Lower leg skin (tissue), 4 donors: ENCODE data around the gene TMEM181. TPM values are rescaled to one million over a fixed set of nuclear protein-coding genes. Genes with fewer than 3 reads are reported as not detected.
"Not testable (repeated sequence)": the region's sequence is repeated elsewhere in the genome, so short reads cannot be mapped to it uniquely, and the experiment has no call there.

Source experiments
- DNase-seq, 2 donors: peaks; one replicate each; pipeline ENCODE4 v3.0.0-alpha.2; 2019; ENCODE audit warnings: low spot score in 2 of 2
- H3K4me3 ChIP-seq: fragments of 200-600 bp; sonication (generic); 2 replicates; pipeline ENCODE4 v1.5.1; 2017; ENCODE audit warnings: mild to moderate bottlenecking, low read depth; ENCODE audit not compliant: poor library complexity, severe bottlenecking
- CTCF ChIP-seq, 3 donors: fragments of 450-650 bp; IDR thresholded peaks; one replicate each; pipeline ENCODE4 v1.5.1; 2016; ENCODE audit warnings: antibody characterized with exemption in 3 of 3, mild to moderate bottlenecking in 3 of 3, moderate library complexity in 2 of 3
- POLR2A ChIP-seq, 2 donors: fragments of 450-650 bp; IDR thresholded peaks; one replicate each; pipeline ENCODE4 v1.6.1; 2016 to 2017; ENCODE audit warnings: antibody characterized with exemption in 2 of 2, mild to moderate bottlenecking in 1 of 2, moderate library complexity in 1 of 2
- WGBS, 2 donors: methylation state at CpG; one replicate each; pipeline ENCODE4 v1.1.5; 2018; 5-methylcytosine and 5-hydroxymethylcytosine counted together
- intact Hi-C: fragments of 100-400 bp; cut with DNase I; formaldehyde crosslinking; loops from one replicate; pipeline ENCODE4 v1.15.0; 2023; ENCODE audit warnings: low total_unique reads
- total RNA-seq, 4 donors: library from RNA; depleted of rRNA; stranded (reverse); fragments of >200 nt; gene quantifications; one replicate each; pipeline ENCODE4 v1.1.0, GENCODE V29; 2016

The TMEM181 gene
- total RNA-seq, 4 donors from 2014 or later: 12.8 to 20.8 (median 17.2) TPM

GRCh38 chr6:158669145-158670035 lies 109.5 kb downstream of the TMEM181 start:
- intact Hi-C loops: no loop called here
- WGBS, 2 donors: 51 to 56% methylated on average over 7 of the region's 7 CpGs
- no peak overlapping the region for H3K4me3 ChIP-seq
- peak in 1 of 2 donors; percentile 32 for DNase-seq
- TF ChIP-seq POLR2A (IDR thresholded peaks at IDR 0.05) (no peak), CTCF (IDR thresholded peaks at IDR 0.05) (no peak)

- WGBS, 2 donors: 89 to 91% methylated on average over 8 of the region's 8 CpGs
- DNase-seq: peak in 1 of 2 donors; percentile 40
- intact Hi-C loops, H3K4me3 ChIP-seq: not testable (repeated sequence)
These were observed 112.2 kb downstream of the TMEM181 start for GRCh38 chr6:158672119-158672518.

- TF ChIP-seq POLR2A (IDR thresholded peaks at IDR 0.05) (no peak), CTCF (IDR thresholded peaks at IDR 0.05) (no peak)
- 91 to 93% methylated on average over 6 of the region's 6 CpGs for WGBS, 2 donors
- H3K4me3 ChIP-seq: no peak overlapping the region
- intact Hi-C loops: no loop called here
- peak in 1 of 2 donors; percentile 39 for DNase-seq
These were observed 112.8 kb downstream of the TMEM181 start for GRCh38 chr6:158672726-158673125.

- TF ChIP-seq CTCF (IDR thresholded peaks at IDR 0.05) (no peak), POLR2A (IDR thresholded peaks at IDR 0.05) (no peak)
- DNase-seq: peak in 1 of 2 donors; percentile 50
- 91 to 92% methylated on average over 14 of the region's 14 CpGs for WGBS, 2 donors
- intact Hi-C loops: no loop called here
- H3K4me3 ChIP-seq: no peak overlapping the region
These were observed 114.6 kb downstream of the TMEM181 start for GRCh38 chr6:158674342-158675131.

GRCh38 chr6:158677094-158677493 lies 117.2 kb downstream of the TMEM181 start:
- WGBS, 2 donors: 93 to 96% methylated on average over 3 of the region's 3 CpGs
- peak in 1 of 2 donors; percentile 5 for DNase-seq
- intact Hi-C loops, H3K4me3 ChIP-seq: not testable (repeated sequence)

GRCh38 chr6:158677906-158678578 lies 118.2 kb downstream of the TMEM181 start:
- no peak for TF ChIP-seq POLR2A (IDR thresholded peaks at IDR 0.05)
- H3K4me3 ChIP-seq: no peak overlapping the region
- intact Hi-C loops: no loop called here
- 71 to 80% methylated on average over 11 of the region's 11 CpGs for WGBS, 2 donors
- peak in 1 of 2 donors; percentile 68 for DNase-seq

GRCh38 chr6:158680015-158680414 lies 120.1 kb downstream of the TMEM181 start:
- TF ChIP-seq POLR2A (IDR thresholded peaks at IDR 0.05) (no peak), CTCF (IDR thresholded peaks at IDR 0.05) (no peak)
- intact Hi-C loops: no loop called here
- WGBS, 2 donors: 88 to 93% methylated on average over 2 of the region's 2 CpGs
- peak in 1 of 2 donors; percentile 23 for DNase-seq
- no peak overlapping the region for H3K4me3 ChIP-seq
